HT1080 (cell line): Measurements from ENCODE around the gene CXCR6. TPM values are rescaled to one million over a fixed set of nuclear protein-coding genes. Genes with fewer than 3 reads are reported as not detected.
A peak's percentile ranks its signal among the peaks of the same experiment; 100 is the strongest.
"Not testable (repeated sequence)": the region's sequence is repeated elsewhere in the genome, so short reads cannot be mapped to it uniquely, and the experiment has no call there.

Source experiments
- DNase-seq: peaks from one replicate; pipeline ENCODE4 v3.0.0-alpha.2; 2015; ENCODE audit warnings: low read depth
- small RNA-seq: library from RNA; depleted of rRNA; stranded (forward); fragments of <200 nt; gene quantifications from one replicate; pipeline ENCODE3, GENCODE V24; 2014
- total RNA-seq: library from RNA; depleted of rRNA; stranded (reverse); fragments of >200 nt; shearing (Covaris generic); gene quantifications from 2 replicates; pipeline ENCODE4 v1.2.3, GENCODE V29; 2014; rRNA removed

Gene CXCR6
- total RNA-seq, 1 experiment from 2014 or later, result not detected

DNA sequence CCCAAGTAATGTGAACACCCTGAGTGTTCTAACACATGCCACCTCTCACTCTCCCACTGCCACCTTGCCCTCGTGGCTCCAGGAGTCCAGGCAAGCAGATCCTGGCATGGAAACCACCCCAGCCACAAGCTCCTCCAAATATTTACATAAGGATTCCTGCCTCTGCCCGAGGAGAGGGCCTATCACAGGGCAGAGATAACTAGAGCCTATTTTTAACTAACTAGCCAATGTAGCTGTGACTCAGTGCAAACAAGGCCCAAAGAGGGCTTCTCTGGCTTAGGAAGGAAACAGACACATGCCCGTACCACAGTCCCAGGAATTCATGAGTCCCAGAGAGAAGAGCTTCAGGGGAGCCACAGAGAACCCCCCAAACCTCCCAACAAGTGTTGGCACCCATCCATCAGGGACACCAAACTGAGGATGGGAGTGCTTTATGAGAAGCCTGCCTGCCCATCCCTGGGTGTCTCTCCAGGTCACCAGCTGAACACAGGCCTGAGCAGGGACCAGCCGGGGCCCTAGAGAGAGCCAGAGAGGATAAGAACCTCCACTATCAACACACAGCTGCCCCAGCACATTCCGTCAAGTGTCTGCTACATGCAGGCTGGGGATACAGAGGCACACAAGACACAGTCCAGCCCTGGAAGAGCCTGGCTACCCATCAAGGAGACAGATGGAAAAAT, 43.2 kb downstream of the CXCR6 start:
- DNase-seq, result peak; percentile 90

GRCh38 chr3:45987368-45988291, 44.4 kb downstream of the CXCR6 start:
- DNase-seq, result peak; percentile 52

- DNase-seq, result no peak
These were observed 45.1 kb downstream of the CXCR6 start for GRCh38 chr3:45988362-45988761.

DNA sequence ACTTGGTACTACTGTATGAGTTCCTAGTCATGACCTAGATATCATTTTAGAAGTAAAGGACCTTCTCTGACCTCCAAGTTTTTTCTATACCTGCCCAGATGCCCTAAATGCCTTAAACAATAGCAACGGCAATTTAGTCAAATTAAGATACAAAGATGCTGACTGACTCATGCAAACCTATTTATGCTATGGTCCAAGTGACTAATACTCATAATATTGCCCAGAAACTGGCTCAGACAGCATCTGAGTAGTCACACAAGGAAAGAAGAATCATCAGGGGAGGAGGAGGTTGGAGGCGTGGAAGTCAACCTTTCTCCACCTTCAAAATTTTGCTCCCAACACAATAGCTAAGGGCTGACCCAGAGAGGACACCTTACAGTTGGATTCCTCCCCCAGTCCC, 45.5 kb downstream of the CXCR6 start:
- peak; percentile 86 for DNase-seq

DNA sequence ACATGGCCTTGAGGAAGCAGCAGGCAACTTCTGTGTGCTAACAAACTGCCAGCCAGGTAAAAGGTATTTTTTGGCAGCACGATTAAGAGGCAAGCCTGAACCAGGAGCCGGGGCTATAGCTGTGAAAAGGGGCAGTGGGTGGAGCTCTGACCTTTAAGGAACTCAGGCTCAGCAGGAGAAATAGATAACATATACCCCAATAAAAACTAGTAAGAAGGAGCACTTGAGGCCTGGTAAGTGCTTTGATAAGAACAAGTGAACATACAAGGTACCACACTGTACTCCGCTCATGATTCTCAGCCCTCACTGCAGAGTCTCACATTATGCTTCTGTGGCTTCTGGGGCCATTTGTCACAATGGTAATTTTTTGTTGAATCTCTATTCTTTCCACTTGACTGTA, 46.9 kb downstream of the CXCR6 start:
- DNase-seq, result no peak

GRCh38 chr3:45991341-45991740, 48.1 kb downstream of the CXCR6 start:
- DNase-seq, result no peak

- DNase-seq, result no peak
These were observed 49.0 kb downstream of the CXCR6 start for GRCh38 chr3:45992133-45992729.

- peak; percentile 54 for DNase-seq
These were observed 49.6 kb downstream of the CXCR6 start for GRCh38 chr3:45992821-45993221.

GRCh38 chr3:45993421-45994027, 50.3 kb downstream of the CXCR6 start:
- DNase-seq, result no peak

DNA sequence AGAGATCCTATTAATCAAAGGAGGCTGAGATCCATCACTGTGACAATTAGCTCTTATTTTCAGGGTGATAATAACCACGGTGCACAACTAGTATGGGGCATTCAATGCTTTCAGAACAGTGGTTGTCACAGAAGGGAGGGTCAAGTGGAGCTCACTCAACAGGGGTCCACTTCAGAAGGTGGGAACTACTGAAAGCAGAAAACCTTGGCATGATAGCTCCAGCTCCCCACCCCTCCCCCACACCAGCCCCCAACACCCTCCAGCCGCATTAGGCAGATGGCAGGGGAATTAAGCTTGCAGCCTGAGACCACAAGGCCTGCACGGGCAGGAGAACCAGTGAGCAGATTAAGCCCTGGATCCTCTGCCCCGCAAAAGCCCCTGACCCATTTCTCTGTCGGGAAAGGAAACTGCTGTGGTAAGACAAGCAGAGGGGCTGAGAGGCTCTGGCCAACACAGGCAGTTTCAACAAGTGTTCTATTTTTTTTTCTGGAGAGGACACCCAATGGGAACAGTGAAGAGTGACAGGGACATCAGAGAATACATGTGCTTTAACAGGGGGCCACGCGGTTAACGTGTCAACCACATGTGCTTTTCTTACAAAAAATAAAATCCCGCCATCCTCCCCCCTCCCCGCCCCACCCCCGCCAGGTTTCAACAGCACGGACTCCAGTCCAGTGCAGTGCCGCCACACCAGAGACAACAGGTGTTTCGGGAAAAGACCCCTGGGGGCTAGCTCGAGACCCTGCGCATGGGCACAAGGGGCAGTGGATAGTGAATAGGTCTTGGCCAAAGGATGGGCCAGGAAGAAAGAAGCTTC, 51.4 kb downstream of the CXCR6 start:
- no peak for DNase-seq

DNA sequence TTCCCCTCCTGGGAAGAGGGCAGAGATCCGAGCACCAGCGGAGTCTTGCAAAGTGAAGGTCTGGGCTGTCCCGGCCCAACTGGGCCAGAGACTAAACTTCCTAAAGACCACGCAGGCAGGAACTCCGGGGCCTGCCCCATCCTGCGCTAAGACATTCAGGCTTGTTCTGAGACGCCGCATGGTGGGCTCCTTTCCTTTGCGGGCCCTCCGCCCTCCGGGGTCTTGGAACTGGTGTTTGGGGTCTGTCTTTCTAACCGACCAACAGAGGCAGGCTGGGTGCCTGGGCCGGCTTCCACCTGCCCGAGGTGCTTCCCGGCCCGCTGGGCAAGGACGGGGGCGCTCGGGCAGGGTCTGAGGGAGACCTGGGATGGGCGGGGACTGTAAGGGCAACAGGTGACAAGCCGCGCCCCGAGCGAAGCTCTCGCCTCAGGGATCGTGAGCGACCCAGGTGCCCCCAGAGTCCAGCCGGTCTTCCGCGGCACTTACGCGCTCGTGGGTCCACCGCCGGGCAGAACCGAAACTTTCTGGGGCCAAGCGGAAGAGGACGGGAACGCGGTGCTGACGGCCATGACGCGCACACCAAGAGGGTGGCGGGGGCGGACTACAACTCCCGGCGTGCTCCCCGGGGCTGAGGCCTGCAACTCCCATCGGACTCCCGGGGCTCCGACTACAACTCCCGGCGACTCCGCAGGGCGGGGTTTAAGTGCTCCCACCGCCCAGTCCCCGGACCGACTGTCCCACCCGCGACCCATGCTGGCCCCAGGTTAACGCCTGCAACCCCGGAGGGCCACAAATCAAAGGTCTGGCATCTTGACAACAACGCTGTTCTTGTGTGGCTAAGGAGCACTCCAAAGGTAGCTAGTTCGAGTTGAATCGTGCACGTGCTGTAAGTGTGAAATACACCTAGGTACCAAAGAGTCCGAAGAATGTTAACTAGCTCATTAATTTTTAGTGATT, 52.2 kb downstream of the CXCR6 start, which contains the start of gene FYCO1:
TSS of gene FYCO1 (minus strand) at position 589 of the 957 bp plus-strand sequence. CDS start 10,914 bp downstream, outside the sequence.
- DNase-seq, result peak; percentile 85

- not testable (repeated sequence) for DNase-seq
These were observed 54.2 kb downstream of the CXCR6 start for GRCh38 chr3:45997499-45997898.

DNA sequence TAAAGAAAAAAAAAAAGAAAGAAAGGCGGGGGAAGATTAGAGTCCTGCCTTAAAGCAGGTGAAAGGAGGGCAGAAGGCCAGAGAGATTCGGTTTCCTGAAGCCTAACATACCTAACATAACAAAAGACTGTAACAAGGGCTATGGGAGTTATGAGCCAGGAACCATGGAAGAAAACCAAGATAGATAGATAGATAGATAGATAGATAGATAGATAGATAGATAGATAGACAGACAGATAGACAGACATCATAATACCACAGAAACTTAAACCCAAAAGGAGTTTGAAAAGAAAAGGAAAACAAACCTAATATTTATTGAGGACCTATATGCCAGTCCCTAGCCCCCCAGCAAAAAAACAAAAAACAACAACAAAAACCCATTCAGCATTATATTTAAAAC, 54.7 kb downstream of the CXCR6 start:
- no peak for DNase-seq

Small RNAs within 50 kb of the gene (small RNA-seq; reads per million reads assigned to genes)
- gene RF00019, result not detected

Other genes starting within 250 kb of the CXCR6 start
- not detected in 2 replicates for gene SLC6A20, start 146.9 kb upstream of the CXCR6 start, total RNA-seq
- gene LZTFL1, start 101.3 kb upstream of the CXCR6 start, total RNA-seq, result 6.5 and 9.7 TPM in 2 replicates
- not detected in 2 replicates for gene CCR9, start 56.9 kb upstream of the CXCR6 start, total RNA-seq
- gene FYCO1, start 52.4 kb downstream of the CXCR6 start, total RNA-seq, result 7.9 and 10.3 TPM in 2 replicates
- gene XCR1, start 84.0 kb downstream of the CXCR6 start, total RNA-seq, result not detected in 2 replicates